Measurements from ENCODE around the gene ROPN1L.

The ROPN1L gene

DNA sequence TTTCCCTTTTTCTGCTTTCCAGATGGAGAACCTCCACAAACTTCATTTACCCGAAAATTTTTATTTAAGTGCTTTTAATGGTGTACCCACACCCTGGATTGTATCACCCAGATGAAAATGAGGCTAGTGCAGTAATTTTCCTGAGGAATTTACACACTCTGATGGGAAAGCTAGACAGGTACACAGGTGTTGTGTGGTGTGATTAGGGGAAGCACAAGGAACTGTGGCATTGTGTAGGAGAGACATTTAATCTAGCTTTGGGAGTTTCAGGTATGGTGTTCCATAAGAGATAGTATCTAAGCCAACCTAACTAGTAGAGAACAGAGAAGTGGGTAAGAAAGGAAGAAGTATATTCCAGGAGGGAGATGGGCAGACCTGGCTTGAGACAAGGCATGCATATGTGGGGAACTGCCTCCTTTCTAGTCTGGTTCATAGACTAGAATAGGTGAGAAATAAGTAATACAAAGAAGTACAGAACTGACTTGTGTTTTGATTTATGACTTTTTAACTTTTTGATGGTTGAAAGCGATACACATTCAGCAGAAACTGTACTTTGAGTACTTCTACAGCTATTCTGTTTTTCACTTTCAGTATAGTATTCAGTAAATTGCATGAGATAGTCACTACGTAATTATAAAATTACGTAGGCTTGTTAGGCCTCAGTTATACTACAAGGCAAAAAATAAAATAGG is 22.9 kb upstream of the ROPN1L start:
- no peak overlapping the region for H3K4me3 ChIP-seq (ENCODE audit: low read depth, low read length)
- TF ChIP-seq, protein P1, sequence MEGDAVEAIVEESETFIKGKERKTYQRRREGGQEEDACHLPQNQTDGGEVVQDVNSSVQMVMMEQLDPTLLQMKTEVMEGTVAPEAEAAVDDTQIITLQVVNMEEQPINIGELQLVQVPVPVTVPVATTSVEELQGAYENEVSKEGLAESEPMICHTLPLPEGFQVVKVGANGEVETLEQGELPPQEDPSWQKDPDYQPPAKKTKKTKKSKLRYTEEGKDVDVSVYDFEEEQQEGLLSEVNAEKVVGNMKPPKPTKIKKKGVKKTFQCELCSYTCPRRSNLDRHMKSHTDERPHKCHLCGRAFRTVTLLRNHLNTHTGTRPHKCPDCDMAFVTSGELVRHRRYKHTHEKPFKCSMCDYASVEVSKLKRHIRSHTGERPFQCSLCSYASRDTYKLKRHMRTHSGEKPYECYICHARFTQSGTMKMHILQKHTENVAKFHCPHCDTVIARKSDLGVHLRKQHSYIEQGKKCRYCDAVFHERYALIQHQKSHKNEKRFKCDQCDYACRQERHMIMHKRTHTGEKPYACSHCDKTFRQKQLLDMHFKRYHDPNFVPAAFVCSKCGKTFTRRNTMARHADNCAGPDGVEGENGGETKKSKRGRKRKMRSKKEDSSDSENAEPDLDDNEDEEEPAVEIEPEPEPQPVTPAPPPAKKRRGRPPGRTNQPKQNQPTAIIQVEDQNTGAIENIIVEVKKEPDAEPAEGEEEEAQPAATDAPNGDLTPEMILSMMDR (IDR thresholded peaks at IDR 0.05; ENCODE audit: low read depth, low read length): no peak

DNA sequence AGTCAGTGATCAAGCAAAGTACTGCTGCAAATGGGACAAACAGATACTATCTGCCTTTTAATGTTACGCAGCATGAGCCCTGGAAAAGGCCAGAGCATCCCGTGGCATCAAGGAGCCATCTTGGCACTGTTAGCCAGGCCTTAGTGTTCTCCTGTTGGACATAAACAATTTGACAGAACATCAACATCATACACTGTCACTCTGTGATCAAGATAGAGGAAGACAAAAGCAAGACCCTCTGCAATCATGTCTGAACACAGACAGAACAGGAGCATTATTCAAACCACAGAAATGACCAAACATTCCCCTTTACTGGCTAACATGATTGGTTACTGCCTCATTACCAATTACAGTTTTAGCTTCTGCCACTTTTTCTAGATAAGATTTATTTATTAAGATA is 21.2 kb upstream of the ROPN1L start:
- H3K4me3 ChIP-seq (ENCODE audit: low read depth, low read length): no peak overlapping the region
- TF ChIP-seq, protein P1 (IDR thresholded peaks at IDR 0.05; ENCODE audit: low read depth, low read length): no peak

DNA sequence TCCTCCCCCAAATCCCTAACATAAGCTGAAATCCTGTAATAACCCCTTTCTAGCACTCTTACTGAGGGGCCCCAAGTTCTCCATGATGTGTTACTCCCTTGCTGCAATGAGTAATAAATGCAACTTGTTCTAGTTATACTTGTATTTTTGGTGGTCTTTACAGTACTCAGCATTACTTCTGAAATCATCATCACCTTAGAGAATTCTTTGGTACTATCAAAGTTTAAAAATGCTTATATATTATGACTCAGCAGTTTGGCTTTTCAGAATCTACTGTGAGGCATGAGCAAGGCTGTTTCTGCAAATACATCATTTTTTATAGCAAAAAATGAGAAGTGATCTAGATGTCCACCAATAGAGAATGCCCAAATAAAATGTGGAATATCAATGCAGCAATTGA is 20.7 kb upstream of the ROPN1L start:
- H3K4me3 ChIP-seq (ENCODE audit: low read depth, low read length): no peak overlapping the region
- TF ChIP-seq, protein P1 (IDR thresholded peaks at IDR 0.05; ENCODE audit: low read depth, low read length): no peak

DNA sequence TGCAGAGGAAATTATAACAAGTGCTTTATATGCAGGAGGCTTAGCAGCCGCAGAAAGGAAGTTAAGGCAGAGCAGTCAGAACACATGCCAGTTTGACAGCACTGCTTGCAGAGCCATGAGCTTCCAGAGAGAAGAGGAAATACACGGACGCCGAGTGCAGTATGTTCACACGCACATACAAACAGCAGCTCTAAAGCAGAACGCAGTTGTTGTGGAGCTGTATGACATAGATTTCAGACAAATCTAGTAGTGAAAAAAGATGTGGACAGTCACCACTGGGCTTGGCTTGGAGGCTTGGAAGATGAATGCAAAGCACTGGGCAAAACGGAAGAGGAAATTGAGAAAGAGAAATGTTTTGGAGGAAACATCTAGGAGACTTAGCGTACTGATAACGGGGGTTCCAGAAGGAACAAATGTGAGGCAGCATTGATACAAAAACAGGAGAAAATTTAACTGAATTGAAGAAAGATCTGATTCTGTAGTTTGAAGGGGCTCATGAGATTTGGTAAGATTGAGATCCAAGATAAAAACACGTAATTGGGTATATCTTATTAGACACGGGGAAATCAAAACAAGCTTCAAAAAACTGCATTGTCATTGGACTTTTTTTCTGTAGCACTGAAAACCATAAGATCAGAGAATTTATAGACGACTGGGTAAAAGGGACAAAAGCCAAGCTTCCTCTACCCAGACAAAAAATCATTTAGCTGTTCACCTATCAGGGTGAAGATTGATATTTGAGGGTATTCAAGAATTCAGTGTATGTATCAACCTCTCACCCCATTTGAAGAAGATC is 19.6 kb upstream of the ROPN1L start:
- TF ChIP-seq, protein P1 (IDR thresholded peaks at IDR 0.05; ENCODE audit: low read depth, low read length): no peak
- H3K4me3 ChIP-seq (ENCODE audit: low read depth, low read length): no peak overlapping the region

DNA sequence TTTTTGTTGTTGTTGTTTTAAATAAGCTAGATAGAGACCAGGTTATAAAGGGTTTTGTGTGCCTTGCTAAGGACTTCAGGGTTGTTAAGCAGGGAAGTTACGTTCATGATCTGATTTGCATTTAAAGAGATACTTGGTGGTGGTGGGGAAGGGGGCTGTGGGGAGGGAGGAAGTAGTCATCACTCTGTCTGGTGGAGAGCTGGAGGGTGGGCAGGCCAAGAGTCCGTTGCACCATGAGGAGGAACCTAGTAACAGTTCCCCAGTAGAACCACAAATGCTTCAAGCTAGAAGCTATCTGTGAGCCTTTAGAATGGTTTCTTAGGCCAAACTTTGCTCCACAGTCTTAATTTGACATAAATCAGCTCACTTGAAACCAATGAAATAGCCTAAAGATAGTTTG is 18.7 kb upstream of the ROPN1L start:
- TF ChIP-seq, protein P1 (IDR thresholded peaks at IDR 0.05; ENCODE audit: low read depth, low read length): no peak
- H3K4me3 ChIP-seq (ENCODE audit: low read depth, low read length): no peak overlapping the region

DNA sequence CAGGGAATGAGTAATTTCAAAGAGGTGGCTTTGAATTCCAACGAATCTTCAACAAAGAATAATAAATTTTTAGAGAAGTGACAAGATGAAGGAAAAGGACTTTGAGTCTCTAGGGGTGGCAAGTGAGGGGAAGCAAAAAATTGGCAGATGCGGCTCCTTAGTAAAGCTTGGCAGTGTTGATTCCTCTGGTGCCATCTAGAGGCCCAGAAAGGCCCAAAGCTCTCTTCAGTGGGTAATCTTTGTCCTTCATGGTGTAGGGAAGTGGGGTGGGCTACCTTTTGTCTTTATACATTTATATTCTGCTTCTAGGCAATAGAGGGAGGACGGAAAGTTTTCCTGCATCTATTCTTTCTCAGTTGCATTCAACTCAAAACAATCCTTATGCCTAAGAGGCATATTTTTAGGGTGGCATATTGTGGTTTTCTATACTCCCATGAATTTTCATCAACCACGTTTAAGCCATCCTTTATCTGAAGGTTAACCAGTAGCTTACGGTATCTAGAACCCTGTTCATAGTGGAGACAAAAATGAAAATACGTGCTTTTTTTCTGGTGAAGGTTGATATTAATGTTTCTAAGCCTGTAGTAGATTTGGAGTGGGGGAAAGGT is 17.5 kb upstream of the ROPN1L start:
- no peak overlapping the region for H3K4me3 ChIP-seq (ENCODE audit: low read depth, low read length)
- TF ChIP-seq, protein P1 (IDR thresholded peaks at IDR 0.05; ENCODE audit: low read depth, low read length): peak; percentile 58

DNA sequence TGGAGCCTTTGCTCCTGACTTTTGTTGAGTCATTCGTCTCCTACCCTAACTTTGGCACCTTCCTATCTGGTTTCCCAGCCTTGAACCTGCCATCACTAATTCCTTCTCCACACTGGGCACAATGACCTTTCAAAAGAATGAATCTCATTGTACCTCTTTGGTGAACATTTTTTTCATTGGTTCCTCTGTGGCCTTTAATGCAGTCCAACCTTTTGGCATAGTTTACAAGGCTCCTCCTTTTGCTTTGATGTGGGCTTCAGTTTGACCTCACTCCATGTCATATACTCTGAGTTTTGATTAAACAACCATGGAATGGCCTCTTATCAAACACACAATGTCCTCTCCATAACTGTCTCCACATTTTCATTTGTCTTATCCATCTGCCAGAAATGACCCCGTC is 14.5 kb upstream of the ROPN1L start:
- H3K4me3 ChIP-seq (ENCODE audit: low read depth, low read length): no peak overlapping the region
- TF ChIP-seq, protein P1 (IDR thresholded peaks at IDR 0.05; ENCODE audit: low read depth, low read length): no peak

Data from WI38 (cell line).